Measurements from ENCODE around the gene TAS2R20.

GRCh38 chr12:11039171-11039570, 41.1 kb upstream of the TAS2R20 start:
- TF ChIP-seq CBX5 (IDR thresholded peaks at IDR 0.05; ENCODE audit: low read depth, low read length) (no peak), CTCF (IDR thresholded peaks at IDR 0.05; ENCODE audit: control extremely low read depth in 1 of 3, insufficient read depth in 1 of 3, low read depth in 1 of 3, low read length in 3 of 3) (no peak), SRF (IDR thresholded peaks at IDR 0.05; ENCODE audit: low read depth, low read length) (no peak), EP300 (IDR thresholded peaks at IDR 0.05; ENCODE audit: borderline replicate concordance in 1 of 2, low read depth in 2 of 2, low read length in 2 of 2) (no peak), GABPA (IDR thresholded peaks at IDR 0.05; ENCODE audit: borderline replicate concordance, insufficient read depth, low read length) (no peak), RNF2 (IDR thresholded peaks at IDR 0.05; ENCODE audit: borderline replicate concordance, low read depth, low read length, missing control alignments, poor library complexity, severe bottlenecking) (no peak), ATF3 (IDR thresholded peaks at IDR 0.05; ENCODE audit: insufficient read depth, low read depth, low read length) (no peak)

Measured in H1 (cell line).